CD4-positive, alpha-beta T cell treated with Interleukin-12 subunit alpha and Interleukin-12 subunit beta, for 1 hour (primary cell): ENCODE measurements around the gene OR13H1.
"Not testable (repeated sequence)": the region's sequence is repeated elsewhere in the genome, so short reads cannot be mapped to it uniquely, and the experiment has no call there.

ENCODE experiments used
- DNase-seq: peaks from one replicate; pipeline ENCODE4 v3.0.0-alpha.2; 2020

Gene OR13H1

GRCh38 chrX:131543774-131544173 is at the start of gene OR13H1:
TSS of gene OR13H1 (plus strand) at chrX:131544074. CDS start at chrX:131544074, 0 bp downstream.
- DNase-seq: no peak

- DNase-seq: not testable (repeated sequence)
Observed at GRCh38 chrX:131501556-131501955, 42.3 kb upstream of the OR13H1 start.

GRCh38 chrX:131513159-131513914 is 30.5 kb upstream of the OR13H1 start:
- no peak for DNase-seq

- DNase-seq: no peak
Observed at GRCh38 chrX:131521824-131522223, 22.1 kb upstream of the OR13H1 start.

- DNase-seq: no peak
Observed at GRCh38 chrX:131544218-131544617, 344 bp downstream of the OR13H1 start.

GRCh38 chrX:131549011-131549410 is 5.1 kb downstream of the OR13H1 start:
- no peak for DNase-seq

- not testable (repeated sequence) for DNase-seq
Observed at GRCh38 chrX:131552453-131552852, 8.6 kb downstream of the OR13H1 start.

GRCh38 chrX:131558562-131558961 is 14.7 kb downstream of the OR13H1 start:
- DNase-seq: no peak

GRCh38 chrX:131564553-131565229 is 20.8 kb downstream of the OR13H1 start:
- no peak for DNase-seq

- DNase-seq: no peak
Observed at GRCh38 chrX:131565909-131566308, 22.0 kb downstream of the OR13H1 start.

GRCh38 chrX:131571348-131571747 is 27.5 kb downstream of the OR13H1 start:
- no peak for DNase-seq

GRCh38 chrX:131572372-131573014 is 28.6 kb downstream of the OR13H1 start:
- no peak for DNase-seq

- no peak for DNase-seq
Observed at GRCh38 chrX:131577413-131577812, 33.5 kb downstream of the OR13H1 start.

GRCh38 chrX:131577999-131578734 is 34.3 kb downstream of the OR13H1 start:
- DNase-seq: no peak

GRCh38 chrX:131578735-131579367 is 35.0 kb downstream of the OR13H1 start:
- not testable (repeated sequence) for DNase-seq

- no peak for DNase-seq
Observed at GRCh38 chrX:131588995-131589394, 45.1 kb downstream of the OR13H1 start.
